K562 (cell line): Measurements from ENCODE around the gene RNF26. TPM values are rescaled to one million over a fixed set of nuclear protein-coding genes. Genes with fewer than 3 reads are reported as not detected.

Experiments used
- ATAC-seq: fragments of 200-7000 bp; cut with Tn5 transposase; 3 replicates; pipeline ENCODE4 v1.9.1; 2020; ENCODE audit warnings: moderate library complexity
- BruUV-seq: library from RNA; stranded (reverse); fragments of 400-500 nt; replicated peaks from 2 replicates; lab custom pipeline; 2021; lab: Mats Ljungman, UMichigan
- CTCF ChIA-PET: fragments of 300-600 bp; formaldehyde crosslinking; extraction: SDS; loops from one replicate; lab custom pipeline; 2021; ENCODE audit warnings: low intra/inter-chr PET ratio; lab: Yijun Ruan, JAX
- POLR2A ChIA-PET: fragments of 300-600, 350-650 bp; sonication (Branson Sonifier 250); formaldehyde crosslinking; extraction: SDS; loops from one replicate; lab custom pipeline; 2021; ENCODE audit warnings: antibody characterized with exemption, inconsistent platforms; lab: Yijun Ruan, JAX
- DNase-seq, 4 experiments: peaks; one replicate each; pipeline versions ENCODE4 v3.0.0 to v3.0.0-alpha.2; 2011 to 2018; ENCODE audit warnings: low spot score in 3 of 4, mixed read lengths in 3 of 4; ENCODE audit errors: extremely low read depth in 1 of 4
- FAIRE-seq: peaks from 2 replicates; lab custom pipeline; 2011; peaks lifted over from hg19 to GRCh38; lab: Jason Lieb, UNC
- H2AFZ ChIP-seq: 2 replicates; pipeline ENCODE4 v1.6.0; 2011; ENCODE audit warnings: low read depth, low read length, control low read depth, inconsistent platforms
- H3K27ac ChIP-seq: fragments of 200-600 bp; 3 replicates; pipeline ENCODE4 v1.8.0; 2011; ENCODE audit warnings: low read depth, mild to moderate bottlenecking, control low read depth, inconsistent platforms, low read length, moderate library complexity, mixed read lengths; ENCODE audit errors: extremely low read depth
- H3K27me3 ChIP-seq, 2 experiments: fragments of 300-600 bp in 1 of 2; 2 replicates in 1 of 2; 3 replicates in 1 of 2; pipeline versions ENCODE4 v1.6.0 to v1.8.0; 2011; ENCODE audit warnings: inconsistent platforms in 2 of 2, low read length in 2 of 2, mild to moderate bottlenecking in 1 of 2, mixed read lengths in 1 of 2, moderate library complexity in 1 of 2; ENCODE audit not compliant: control insufficient read depth in 2 of 2, insufficient read depth in 2 of 2
- H3K36me3 ChIP-seq: fragments of 300-600 bp; 3 replicates; pipeline ENCODE4 v1.8.0; 2011; ENCODE audit warnings: mild to moderate bottlenecking, low read length, inconsistent platforms; ENCODE audit not compliant: control insufficient read depth, insufficient read depth
- H3K4me1 ChIP-seq, 2 experiments: fragments of 200-600 bp in 1 of 2; replicated peaks in 1 of 2; 2 replicates in 1 of 2; 3 replicates in 1 of 2; pipeline versions ENCODE4 v1.5.1 to v1.8.0; 2011; ENCODE audit warnings: inconsistent platforms in 2 of 2, low read length in 2 of 2, mild to moderate bottlenecking in 1 of 2, mixed read lengths in 1 of 2, moderate library complexity in 1 of 2; ENCODE audit not compliant: control insufficient read depth in 2 of 2, insufficient read depth in 2 of 2
- H3K4me2 ChIP-seq: 2 replicates; pipeline ENCODE4 v1.6.1; 2011; ENCODE audit warnings: low read length, control low read depth, inconsistent platforms, mixed read lengths; ENCODE audit not compliant: insufficient read depth
- H3K4me3 ChIP-seq: fragments of 200-600 bp; sonication (generic), shearing (Covaris generic); 2 replicates; pipeline ENCODE4 v1.5.1; 2016; ENCODE audit warnings: control low read depth, inconsistent platforms
- H3K79me2 ChIP-seq: fragments of 200-600 bp; 3 replicates; pipeline ENCODE4 v1.8.0; 2011; ENCODE audit warnings: low read length, inconsistent platforms; ENCODE audit not compliant: control insufficient read depth, insufficient read depth
- H3K9ac ChIP-seq, 2 experiments: 2 replicates each; pipeline versions ENCODE4 v1.6.0 to v1.6.1; 2011; ENCODE audit warnings: low read depth in 2 of 2, low read length in 2 of 2, control low read depth in 1 of 2, inconsistent platforms in 1 of 2, mild to moderate bottlenecking in 1 of 2, mixed read lengths in 1 of 2; ENCODE audit not compliant: insufficient read depth in 1 of 2
- H3K9me1 ChIP-seq: one replicate; pipeline ENCODE4 v1.6.0; 2011; ENCODE audit warnings: inconsistent platforms, mild to moderate bottlenecking, low read length, moderate library complexity; ENCODE audit not compliant: control insufficient read depth, insufficient read depth
- H3K9me3 ChIP-seq: replicated peaks from 2 replicates; pipeline ENCODE4 v1.5.1; 2011; ENCODE audit warnings: low read depth, low read length, inconsistent platforms; ENCODE audit not compliant: control insufficient read depth, insufficient read depth
- H4K20me1 ChIP-seq: replicated peaks from 2 replicates; pipeline ENCODE4 v1.6.1; 2011; ENCODE audit warnings: low read length, inconsistent platforms, mixed read lengths; ENCODE audit not compliant: control insufficient read depth, insufficient read depth
- BRF2 ChIP-seq: IDR thresholded peaks from 3 replicates; pipeline ENCODE4 v1.6.1; 2011; ENCODE audit warnings: borderline replicate concordance, mild to moderate bottlenecking; ENCODE audit not compliant: insufficient read length, insufficient read depth
- PCBP2 ChIP-seq: fragments of 200-400 bp; formaldehyde crosslinking; IDR thresholded peaks from 2 replicates; pipeline ENCODE4 v1.6.1; 2018; ENCODE audit warnings: low read length, low read depth, mild to moderate bottlenecking, moderate library complexity; ENCODE audit not compliant: poor library complexity, severe bottlenecking
- RBM25 ChIP-seq: fragments of 200-400 bp; formaldehyde crosslinking; IDR thresholded peaks from 2 replicates; pipeline ENCODE4 v1.6.1; 2018; ENCODE audit warnings: low read length, low read depth, moderate library complexity; ENCODE audit not compliant: severe bottlenecking
- TBL1XR1 ChIP-seq, 2 experiments: IDR thresholded peaks; 2 replicates each; pipeline ENCODE4 v1.6.1; 2012; ENCODE audit warnings: improper control_type of control experiment in 2 of 2, low read length in 2 of 2, mild to moderate bottlenecking in 1 of 2
- ZNF282 ChIP-seq: sonication (generic); formaldehyde crosslinking; IDR thresholded peaks from 2 replicates; pipeline ENCODE4 v1.8.1; 2023; ENCODE audit warnings: missing genetic modification reagents
- ZNF318 ChIP-seq, 2 experiments: fragments of 450-650 bp; IDR thresholded peaks; 2 replicates each; pipeline ENCODE4 v1.6.1; 2016; ENCODE audit warnings: mild to moderate bottlenecking in 2 of 2, borderline replicate concordance in 1 of 2, low read depth in 1 of 2, moderate library complexity in 1 of 2
- WGBS: fragments of 100-300 bp; shearing (Covaris generic); methylation state at CpG from one replicate; pipeline ENCODE4 v1.1.6; 2016; ENCODE audit warnings: low coverage, mixed read lengths; ENCODE audit not compliant: insufficient coverage; ENCODE audit errors: missing lambda C conversion rate; 5-methylcytosine and 5-hydroxymethylcytosine counted together
- in situ Hi-C: fragments of 300-500 bp; cut with MboI; formaldehyde crosslinking; loops from 4 replicates; pipeline ENCODE4 v1.15.0; 2018; ENCODE audit warnings: inconsistent platforms, mixed read lengths
- intact Hi-C: fragments of 100-400 bp; cut with micrococcal nuclease; formaldehyde crosslinking; loops from 2 replicates; pipeline ENCODE4 v1.14.2; 2022
- polyA plus RNA-seq, 8 experiments: library from polyadenylated mRNA; depleted of rRNA in 4 of 8; stranded (reverse) in 5 of 8; unstranded in 3 of 8; fragments of >200 nt; fragmentation: Nextera tagmentation in 2 of 8; fragmentation: Illumina TruSeq in 1 of 8; extraction: Ambion mirVana in 2 of 8; extraction: Trizol in 1 of 8; gene quantifications; 2 replicates each; pipeline versions ENCODE4 v1.2.1 to v1.2.3, GENCODE V29; 2011 to 2014; ENCODE audit warnings: inconsistent platforms in 1 of 8, missing spikeins in 1 of 8
- total RNA-seq, 7 experiments: library from RNA; depleted of rRNA in 6 of 7; stranded (reverse); fragments of >200 nt in 6 of 7; fragmentation: Illumina TruSeq in 2 of 7; extraction: Trizol in 2 of 7; gene quantifications; 2 replicates each; pipeline versions ENCODE4 v1.2.1 to v1.2.3, GENCODE V29; 2011 to 2021; ENCODE audit warnings: low replicate concordance in 1 of 7
- TF ChIP-seq, protein P1 (sequence below): sonication (generic); formaldehyde crosslinking; IDR thresholded peaks from 2 replicates; pipeline ENCODE4 v1.8.0; 2022; ENCODE audit warnings: missing genetic modification reagents, mild to moderate bottlenecking, borderline replicate concordance

The RNF26 gene
- total and polyA plus RNA-seq, 9 of the 15 experiments (the other 6 are each of a cell fraction or from before 2014, with no cell fraction given), result 5.3 to 53.6 (median 12.7) TPM

- no peaks in the 10 kb centered on the region for H3K9me3 ChIP-seq
- no peaks in the 10 kb centered on the region for H3K9me1 ChIP-seq
- H3K79me2 ChIP-seq, result peaks cover 30% of the 10 kb centered on the region
- intact Hi-C loops, result loop anchor here (5.0 kb wide), 1 partner anchor 35 kb away; no protein-coding TSS in a partner anchor
- H3K9ac ChIP-seq, result peak overlapping the region; percentile 23 to 29; a peak in 1 of 4 replicates
- ATAC-seq (no peak), DNase-seq (no peak), FAIRE-seq (no peak)
- H4K20me1 ChIP-seq, result no peaks in the 10 kb centered on the region
- BruUV-seq, result no TSS peak
- peaks cover 23 to 66% of the 10 kb centered on the region in 2 experiments; a peak in 4 of 5 replicates for H3K4me1 ChIP-seq
- no peak overlapping the region for H3K4me3 ChIP-seq
- ChIA-PET POLR2A (interaction anchor here (0.6 to 2.6 kb wide), 10 partner anchors 11 to 188 kb away, joined by 3 to 22 read pairs (median 4); partner anchors contain the start of genes ABCG4, CBL and MCAM), CTCF (interaction anchor here (0.6 kb wide), 1 partner anchor 344 kb away, joined by 3 read pairs; no protein-coding TSS in a partner anchor)
- peaks cover 17% of the 10 kb centered on the region; the same call in 1 of the 3 replicates for H3K36me3 ChIP-seq
- WGBS, result 70% methylated on average over 9 of the region's 9 CpGs
- H3K27me3 ChIP-seq, result peaks cover 0 to 3% of the 10 kb centered on the region in 2 experiments; a peak in 1 of 5 replicates
- peak overlapping the region; percentile 66; the same call in 1 of the 2 replicates for H3K4me2 ChIP-seq
- no peak overlapping the region for H3K27ac ChIP-seq
- in situ Hi-C loops, result no loop called here
- H2AFZ ChIP-seq, result no peak overlapping the region
- TF ChIP-seq BRF2 (no peak), ZNF318 (IDR thresholded peaks at IDR 0.05; ENCODE audit: borderline replicate concordance in 1 of 2, low read depth in 1 of 2) (no peak), TBL1XR1 (IDR thresholded peaks at IDR 0.05; ENCODE audit: low read length in 2 of 2) (no peak), PCBP2 (no peak), ZNF282 (CRISPR knock-in tag) (no peak), RBM25 (no peak)
- TF ChIP-seq, protein P1, sequence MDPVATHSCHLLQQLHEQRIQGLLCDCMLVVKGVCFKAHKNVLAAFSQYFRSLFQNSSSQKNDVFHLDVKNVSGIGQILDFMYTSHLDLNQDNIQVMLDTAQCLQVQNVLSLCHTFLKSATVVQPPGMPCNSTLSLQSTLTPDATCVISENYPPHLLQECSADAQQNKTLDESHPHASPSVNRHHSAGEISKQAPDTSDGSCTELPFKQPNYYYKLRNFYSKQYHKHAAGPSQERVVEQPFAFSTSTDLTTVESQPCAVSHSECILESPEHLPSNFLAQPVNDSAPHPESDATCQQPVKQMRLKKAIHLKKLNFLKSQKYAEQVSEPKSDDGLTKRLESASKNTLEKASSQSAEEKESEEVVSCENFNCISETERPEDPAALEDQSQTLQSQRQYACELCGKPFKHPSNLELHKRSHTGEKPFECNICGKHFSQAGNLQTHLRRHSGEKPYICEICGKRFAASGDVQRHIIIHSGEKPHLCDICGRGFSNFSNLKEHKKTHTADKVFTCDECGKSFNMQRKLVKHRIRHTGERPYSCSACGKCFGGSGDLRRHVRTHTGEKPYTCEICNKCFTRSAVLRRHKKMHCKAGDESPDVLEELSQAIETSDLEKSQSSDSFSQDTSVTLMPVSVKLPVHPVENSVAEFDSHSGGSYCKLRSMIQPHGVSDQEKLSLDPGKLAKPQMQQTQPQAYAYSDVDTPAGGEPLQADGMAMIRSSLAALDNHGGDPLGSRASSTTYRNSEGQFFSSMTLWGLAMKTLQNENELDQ (CRISPR knock-in tag), result no peak
These were observed 2.6 kb downstream of the RNF26 start for GRCh38 chr11:119336744-119337469.
